GM21619 (cell line): ENCODE results near the gene NRXN2.
"Not testable (repeated sequence)": the region's sequence is repeated elsewhere in the genome, so short reads cannot be mapped to it uniquely, and the experiment has no call there.

ENCODE experiments used
- ATAC-seq: cut with Tn5 transposase; IDR thresholded peaks from one replicate; pipeline ENCODE4 v1.9.1; 2021; ENCODE audit not compliant: unreplicated experiment

Gene NRXN2

DNA sequence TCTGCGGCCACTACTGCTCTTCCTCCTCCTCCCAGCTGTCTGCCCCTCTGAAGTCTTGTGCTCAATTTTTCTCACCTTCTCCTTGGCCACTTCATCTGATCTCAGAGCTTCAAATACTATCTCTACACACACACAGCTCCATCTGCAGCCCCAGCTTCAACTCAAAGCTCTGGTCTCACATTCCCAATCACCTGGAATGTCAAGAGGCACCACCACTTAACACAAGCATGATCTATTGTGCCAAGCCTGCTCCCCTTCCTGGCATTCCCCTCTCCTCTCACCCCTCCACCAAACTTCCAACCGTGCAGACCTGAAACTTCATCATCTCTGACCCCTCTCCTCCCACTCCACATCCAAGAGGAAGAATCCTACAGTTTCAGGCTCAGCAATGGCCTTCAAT is 17.5 kb downstream of the NRXN2 start:
- no peak for ATAC-seq

DNA sequence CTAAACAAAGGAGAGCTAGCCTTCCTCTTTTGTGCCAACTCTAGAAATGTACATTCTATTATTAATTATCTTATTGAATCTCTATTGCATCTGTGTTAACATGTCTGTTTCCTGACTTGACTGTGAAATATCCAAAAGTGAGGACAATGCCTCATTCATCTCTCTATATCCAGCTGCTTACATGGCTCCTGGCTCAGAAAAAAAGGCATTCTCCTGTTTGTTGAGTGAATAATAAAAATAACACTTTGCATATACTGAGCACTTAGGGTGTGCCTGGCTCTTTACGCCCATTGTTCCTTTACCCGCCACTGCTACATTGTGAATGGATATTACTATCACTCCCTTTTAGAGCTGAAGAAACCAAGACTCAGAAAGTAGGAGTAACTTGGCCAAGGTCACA is 19.9 kb downstream of the NRXN2 start:
- ATAC-seq = no peak

DNA sequence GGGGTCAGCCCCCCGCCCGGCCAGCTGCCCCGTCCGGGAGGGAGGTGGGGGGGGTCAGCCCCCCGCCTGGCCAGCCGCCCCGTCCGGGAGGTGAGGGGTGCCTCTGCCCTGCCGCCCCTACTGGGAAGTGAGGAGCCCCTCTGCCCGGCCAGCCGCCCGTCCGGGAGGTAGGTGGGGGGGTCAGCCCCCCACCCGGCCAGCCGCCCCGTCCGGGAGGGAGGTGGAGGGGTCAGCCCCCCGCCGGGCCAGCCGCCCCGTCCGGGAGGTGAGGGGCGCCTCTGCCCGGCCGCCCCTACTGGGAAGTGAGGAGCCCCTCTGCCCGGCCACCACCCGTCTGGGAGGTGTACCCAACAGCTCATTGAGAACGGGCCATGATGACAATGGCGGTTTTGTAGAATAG is 21.0 kb downstream of the NRXN2 start:
- not testable (repeated sequence) for ATAC-seq

DNA sequence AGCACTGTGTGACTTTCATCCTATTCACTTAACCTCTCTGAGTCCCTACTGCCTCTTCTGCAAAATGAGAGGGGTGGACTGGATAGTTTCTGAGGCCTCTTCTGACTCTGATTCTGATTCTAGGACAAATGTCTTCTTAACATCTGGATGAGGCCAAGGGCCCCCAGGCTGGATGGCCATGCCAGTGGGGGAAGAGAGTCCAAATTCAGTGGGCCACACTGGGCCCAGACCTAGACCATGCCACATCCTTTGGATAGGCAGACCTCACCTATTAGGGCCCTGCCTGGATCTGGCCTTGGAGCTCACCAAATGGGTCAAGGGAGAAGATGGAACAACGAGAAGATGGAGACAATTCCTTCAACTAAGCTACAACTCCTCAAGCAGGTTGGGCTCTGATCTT is 24.6 kb downstream of the NRXN2 start:
- ATAC-seq = no peak

DNA sequence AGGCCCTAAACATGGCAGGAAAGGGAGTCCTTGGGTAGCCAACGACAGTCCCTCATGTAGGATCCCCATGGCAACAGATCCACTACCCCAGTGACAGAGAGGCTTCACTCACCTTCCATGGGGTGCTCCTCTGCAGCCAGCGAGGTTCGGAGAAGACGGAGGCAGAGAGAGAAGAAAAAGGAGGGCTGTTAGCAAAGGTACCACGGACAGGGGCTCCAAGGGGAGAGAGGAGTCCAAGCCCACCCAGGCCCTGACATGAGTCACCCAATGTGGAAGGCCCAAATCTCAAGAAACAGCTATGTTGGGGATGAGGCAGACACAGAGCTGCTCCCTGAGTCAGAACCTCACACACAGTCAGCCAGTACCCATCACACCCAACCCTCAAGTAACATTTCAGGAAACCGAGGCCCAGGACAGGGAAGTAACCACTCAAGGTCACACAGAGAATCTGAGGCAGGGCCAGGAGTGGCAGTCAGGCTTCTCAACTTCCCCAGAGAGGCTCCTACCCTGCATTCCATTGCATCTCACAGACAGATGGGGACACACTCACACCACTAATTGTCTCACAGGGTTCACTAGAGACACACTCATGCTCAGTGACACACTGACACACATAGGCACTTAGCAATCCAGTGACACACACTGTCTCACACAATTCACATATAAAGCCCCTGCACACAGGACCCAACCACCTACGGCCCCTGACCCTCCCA is 25.2 kb downstream of the NRXN2 start:
- ATAC-seq = no peak

DNA sequence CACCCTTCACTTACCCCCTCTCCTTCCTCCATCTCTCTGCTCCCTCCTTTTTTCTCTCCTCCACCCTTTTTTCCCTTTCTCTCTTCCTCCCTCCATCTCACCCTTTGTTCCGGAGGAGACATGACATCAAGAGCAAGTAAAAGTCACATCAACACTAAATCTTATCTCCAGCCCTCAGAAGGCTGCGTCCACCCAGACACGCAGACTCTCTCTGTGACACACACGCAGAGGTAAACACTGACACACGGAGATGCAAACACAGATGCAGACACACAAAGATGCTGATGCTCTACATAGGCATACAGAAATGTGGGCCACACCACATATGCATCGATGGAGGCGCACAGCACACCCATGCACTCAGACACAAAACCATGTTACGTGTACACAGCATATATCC is 27.0 kb downstream of the NRXN2 start:
- ATAC-seq = no peak

DNA sequence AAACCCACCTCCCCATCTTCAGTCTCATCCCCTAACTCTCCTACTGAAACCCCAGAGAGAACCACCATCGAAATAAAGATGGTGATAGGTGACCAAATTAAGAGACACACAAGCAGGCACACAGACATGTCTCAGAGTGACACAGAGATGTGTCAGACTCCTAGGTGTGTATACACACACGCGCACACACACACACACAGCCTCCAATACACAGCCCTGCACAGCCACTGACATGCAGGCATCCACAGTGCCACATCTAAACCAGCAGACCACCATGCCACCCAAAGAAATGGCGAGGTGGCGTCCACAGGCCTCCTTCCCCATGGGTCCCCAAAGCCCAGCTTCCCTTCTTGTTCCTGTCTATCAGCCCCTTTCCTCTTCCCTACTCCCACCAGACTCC is 27.4 kb downstream of the NRXN2 start:
- no peak for ATAC-seq

DNA sequence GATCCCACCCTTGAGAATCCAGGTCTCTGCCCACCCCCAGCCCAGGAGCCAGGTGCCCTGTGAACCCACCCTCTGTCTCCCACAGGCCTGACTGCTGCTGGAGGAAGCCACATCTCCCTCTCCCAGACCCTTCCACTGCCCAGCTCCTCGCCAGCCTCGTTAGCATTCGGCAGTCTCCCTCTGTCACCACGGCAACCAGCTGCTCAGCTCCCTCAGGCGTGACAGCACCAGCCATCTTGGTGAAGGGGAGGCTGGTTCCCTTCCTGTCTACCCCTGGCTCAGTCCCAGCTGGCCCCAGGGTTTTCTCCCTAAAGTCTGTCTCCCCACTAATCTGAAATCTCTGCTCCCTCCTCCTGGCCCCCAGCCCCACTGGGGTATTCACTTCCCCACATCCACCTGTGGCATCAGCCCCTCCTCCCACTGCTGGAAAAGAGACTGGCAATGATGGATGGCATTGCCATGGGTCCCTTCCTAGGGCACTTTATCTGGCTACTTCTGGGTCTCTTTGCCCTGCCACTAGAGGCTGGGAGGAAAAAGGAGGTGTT is 28.1 kb downstream of the NRXN2 start:
- no peak for ATAC-seq

DNA sequence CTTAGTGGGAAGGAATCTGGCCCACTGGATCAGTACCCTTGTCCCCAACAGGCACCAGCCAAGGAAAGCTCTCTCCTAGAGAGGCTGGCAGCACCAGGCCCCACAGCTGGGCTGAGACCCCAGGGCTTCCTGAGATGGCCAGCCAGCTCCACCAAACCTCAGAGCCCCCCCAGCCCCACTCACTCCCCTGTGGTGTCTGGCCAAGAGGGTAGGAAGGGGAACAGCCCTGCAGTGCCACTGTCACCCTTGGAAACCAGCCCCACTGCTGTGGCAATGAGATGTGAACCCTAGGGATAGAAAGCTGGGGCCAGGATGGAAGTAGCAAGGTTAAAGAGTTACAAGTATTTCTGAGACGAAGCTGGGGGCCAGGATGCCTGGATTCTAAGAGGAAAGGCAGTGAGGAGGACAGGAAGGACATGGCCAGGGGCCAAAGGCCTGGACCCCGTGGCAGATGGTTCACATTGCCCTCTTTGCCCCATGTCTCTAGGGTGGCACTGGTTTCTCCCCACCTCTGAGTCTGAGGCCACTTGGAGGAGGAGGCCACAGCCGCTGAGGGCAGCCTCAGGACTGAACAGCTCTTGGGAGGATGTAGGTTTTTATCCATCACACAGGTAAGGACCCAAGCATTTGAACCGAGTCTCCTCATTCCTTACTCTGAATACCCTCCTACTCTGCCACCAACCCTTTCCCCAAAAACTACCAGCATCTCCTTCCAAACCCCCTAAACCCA is 28.8 kb downstream of the NRXN2 start:
- no peak for ATAC-seq

DNA sequence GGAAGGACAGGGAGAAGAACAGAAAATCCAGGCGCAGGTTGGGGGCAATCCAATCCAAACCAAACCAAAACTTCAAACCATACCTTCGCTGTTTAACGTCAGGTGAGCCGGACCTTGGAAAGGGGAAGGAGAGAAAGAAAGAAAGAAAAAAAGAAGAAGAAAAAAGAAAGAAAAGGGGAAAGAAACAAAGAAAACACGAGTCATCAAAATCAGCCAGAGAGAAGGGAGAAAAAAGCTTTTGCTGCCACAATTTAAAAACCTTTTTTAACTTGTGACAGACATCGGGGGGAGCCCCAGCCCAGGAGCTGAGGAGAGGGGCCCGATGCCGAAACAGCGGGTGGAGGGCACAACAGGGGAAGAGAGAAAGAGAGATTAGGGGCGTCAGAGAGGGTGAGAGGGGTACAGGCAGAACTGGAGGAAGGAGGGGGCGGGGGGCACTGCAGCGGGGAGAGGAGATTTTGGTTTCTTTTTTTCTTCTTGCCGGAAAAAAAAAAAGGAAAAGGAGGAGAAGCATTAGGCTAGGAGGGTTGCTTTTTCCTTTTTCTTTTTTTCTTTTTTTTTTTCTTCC is 30.1 kb downstream of the NRXN2 start:
- ATAC-seq = no peak

DNA sequence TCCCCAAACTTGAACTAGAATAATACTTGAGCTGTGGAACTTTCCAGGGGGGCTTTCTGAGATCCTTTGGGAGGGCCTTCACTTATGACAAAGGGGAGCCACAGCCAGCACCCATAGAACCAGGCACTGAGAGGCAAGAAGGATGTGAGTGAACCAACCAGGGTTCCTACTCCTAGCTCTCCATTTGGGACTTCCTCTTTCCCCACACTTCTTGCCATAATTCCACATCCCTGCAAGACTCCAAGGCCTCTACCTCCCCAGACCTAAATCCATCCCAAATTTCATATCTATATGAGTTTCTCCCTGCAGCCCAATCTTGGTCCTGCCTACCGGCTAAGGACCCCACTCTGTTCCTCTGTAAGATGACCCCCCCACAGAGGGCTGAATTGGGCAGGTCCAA is 31.5 kb downstream of the NRXN2 start:
- ATAC-seq = no peak

DNA sequence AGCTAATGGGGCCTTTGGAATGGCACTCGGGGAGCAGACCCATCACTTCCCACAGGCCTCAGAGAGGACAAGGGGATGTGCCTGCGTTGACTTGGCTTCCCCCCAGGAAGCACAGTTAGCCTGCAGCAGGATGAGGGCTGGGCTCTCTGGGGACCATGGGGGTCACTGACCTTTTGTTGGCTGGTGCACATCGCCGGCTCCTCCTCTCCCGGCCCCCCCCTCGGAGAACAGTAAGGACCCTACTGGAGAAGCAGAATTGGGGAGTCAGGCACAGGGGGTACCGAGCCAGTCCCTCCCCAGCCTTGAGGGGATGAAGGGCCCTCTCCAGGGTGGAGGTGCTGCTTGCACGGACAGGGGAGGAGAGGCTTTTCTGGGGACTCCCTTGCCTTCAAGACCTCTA is 32.8 kb downstream of the NRXN2 start:
- ATAC-seq = no peak

DNA sequence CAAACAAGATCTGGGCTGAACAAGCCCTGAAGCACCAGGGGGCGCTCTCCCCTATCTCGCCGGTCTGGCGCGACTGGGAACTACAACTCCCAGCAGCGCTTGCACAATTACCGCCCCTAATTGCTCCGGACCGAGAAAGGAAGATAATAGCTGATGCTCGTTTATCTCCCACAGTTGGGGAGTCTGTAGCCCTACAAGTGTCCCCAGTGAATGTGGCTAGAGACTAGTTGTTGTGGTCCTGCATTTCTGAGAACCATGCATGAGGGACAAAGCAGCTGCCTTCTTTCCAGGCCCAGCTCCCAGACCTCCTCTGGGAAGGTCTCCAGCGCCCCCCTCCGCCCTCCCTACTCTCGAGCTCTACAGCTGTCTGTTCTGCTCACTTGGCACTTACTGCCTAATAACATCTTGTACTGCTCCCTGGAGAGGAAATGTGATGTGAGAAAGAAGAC is 34.4 kb downstream of the NRXN2 start:
- ATAC-seq = peak; percentile 77

DNA sequence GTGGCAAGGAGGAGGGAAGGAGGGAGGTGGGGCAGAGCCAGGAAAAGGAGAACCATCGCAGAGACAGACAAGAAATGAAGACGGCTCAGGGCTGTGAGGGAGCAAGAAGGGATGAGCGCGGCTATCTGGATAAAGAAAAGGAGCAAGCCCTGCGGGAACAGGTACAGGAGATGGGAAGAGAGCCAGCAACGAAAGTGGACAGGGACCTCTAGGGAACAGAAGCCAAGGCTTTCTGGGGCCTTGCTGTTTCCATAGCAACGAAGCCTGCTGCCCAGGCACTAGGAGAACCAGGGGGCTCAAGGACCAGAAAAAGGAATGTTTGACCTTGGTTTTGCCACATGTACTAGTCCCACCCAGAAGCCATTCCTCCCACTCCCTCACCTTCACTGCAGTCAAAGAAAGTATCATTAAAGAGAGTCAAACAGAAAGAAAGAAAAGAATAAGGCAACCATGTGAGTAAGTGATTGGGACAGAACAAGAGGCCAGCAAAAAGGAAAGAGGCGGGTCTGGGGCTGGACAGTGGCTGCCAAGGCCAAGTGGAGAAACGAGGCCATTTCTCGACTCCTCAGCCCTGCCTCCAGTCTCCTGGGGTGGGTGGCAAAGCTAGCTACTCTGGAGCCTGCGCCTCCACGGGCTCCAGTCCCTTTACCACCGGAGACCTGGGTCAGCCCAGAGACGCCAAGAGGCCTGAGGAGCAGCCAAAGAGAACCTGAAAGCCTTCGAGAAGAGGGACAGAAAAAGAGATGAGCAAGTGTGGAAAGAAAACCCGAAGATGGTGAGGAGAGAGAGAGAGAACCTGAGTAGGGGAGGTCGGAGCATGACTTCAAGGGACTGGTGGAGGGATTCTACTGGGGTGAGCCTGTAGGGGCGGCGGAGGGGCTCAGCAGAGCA is 35.1 kb downstream of the NRXN2 start:
- ATAC-seq = no peak

DNA sequence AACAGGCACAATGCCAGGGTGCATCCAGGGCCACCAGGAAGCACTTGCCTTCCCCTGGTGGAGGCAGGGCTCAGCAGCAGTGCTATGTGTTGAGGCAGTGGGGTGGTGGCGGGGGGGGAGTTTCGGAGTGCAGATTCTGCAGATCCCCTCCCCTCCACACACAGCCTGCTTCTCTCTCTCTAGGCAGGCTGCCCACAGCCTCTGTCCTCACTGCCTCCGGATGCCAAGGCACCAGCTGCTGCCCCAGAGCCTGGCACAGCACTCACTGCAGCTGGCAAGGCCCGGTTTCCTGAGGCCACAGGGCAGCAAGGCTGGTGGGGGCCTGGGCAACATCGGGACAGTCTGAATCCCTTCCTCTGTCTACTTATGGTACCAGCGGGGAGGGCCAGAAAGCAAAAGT is 35.8 kb downstream of the NRXN2 start:
- no peak for ATAC-seq

DNA sequence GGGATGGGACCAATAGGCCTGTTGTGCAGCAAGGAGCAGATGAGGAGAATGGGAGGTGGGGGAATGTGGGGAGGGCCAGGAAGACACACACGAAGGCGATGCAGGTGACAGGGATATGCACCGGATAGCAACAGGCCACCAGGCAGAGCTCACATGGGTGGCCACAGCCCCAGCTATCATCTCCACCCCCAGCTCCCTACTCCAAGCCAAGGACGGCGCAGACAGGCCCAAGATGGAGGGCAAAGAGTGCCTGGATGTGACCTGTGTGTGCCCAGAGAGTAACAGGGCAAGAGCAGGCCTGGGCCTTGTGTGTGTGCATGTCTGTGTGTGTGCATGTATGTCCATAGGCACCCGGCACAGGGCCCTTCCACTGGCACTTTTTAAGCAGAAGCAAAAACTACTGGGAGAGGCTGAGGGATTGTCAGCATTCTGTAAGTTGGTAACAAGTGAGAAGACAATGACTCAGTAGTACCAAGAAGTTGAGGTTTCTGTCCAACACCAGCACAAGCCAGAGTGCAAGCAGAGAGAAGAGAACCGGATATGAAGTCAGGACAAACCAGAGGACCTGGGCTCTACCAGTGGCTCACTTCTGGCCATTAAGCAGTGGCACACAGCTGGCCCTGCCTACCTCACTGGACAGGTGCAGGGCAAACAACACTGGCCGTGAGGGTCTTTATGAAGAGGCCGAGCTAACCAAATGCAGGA is 36.4 kb downstream of the NRXN2 start:
- ATAC-seq = no peak

DNA sequence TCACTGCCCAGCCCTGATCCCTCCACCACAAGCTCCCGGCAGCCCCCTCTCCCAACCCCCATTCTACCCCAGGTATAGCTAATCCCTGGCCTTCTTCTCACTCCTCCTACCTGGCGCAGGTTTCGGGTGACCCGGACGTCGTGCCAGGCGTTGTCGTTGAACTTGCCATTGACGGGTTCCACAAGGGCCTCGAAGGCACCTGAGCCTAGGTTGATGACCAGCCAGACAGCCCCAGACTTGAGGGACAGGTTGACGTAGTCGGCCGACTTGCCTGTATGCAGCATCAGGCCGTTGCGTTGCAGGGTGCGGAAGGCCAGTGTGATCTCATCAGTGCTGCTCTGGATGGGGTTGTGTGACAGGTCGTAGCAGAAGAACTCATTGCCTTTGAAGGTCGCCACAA is 37.5 kb downstream of the NRXN2 start:
- no peak for ATAC-seq

DNA sequence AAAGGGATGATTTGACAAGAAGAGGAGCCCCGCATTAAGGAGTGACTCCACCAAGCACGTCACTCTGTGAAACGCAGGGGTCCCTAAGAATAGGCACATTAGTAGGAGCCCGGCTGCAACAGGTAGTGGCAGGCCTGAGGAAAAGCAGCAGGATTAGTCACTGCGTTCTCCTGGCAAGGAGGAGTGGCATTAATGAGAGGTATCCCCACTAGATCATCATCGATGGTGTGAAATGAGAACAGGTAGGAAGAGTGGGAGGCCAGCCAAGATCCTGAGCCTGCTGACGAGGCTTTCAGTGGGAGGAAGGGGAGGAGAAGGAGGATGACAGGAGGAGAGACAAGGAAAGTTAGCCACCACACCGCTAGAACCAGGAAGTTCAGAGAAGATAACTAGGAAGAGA is 38.6 kb downstream of the NRXN2 start:
- ATAC-seq = no peak

DNA sequence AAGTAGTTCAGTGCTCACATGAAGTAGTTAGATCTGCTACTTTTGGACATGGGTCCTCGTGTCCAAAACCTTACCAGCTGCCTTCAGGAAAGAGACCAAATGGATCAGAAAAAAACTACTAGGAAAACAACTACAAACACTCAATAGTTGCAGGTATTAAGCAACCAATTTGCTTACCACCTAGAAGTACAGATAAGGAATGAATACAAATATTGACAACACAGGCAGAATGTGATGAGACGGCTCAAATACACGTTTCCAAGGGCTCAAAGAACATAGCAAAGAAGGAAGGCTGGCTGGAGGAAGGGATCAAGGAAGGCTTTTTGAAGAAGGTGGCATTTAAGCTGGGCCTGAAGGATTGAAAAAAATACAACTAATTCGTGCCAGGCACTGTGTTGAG is 41.8 kb downstream of the NRXN2 start:
- no peak for ATAC-seq

DNA sequence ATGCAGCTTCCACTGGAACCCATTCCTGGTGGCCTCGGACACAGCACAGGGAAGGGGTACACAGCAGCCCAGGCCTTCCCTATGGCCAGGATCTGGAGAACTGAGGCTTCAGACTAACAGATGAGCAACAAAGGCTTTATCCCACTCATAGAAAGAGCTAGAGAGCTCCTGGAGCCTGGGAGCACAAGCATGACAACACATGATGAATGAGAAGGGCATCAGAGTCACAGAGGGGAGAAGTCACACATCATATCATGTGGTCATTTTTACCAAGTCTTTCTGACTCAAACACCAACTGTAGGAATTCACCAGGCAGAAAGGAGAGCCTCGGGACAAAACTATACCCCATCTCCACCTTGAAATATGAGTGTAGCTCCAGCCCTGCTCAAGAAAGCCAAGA is 43.2 kb downstream of the NRXN2 start:
- no peak for ATAC-seq
